WTC11 (cell line): ENCODE data around the gene MARS2.

ENCODE experiments used
- E2F4 ChIP-seq: sonication (generic); formaldehyde crosslinking; IDR thresholded peaks from 2 replicates; pipeline ENCODE4 v1.8.1; 2022; ENCODE audit warnings: low read depth, mild to moderate bottlenecking, moderate library complexity, missing genetic modification reagents, borderline replicate concordance
- ZNF263 ChIP-seq: sonication (generic); formaldehyde crosslinking; IDR thresholded peaks from 2 replicates; pipeline ENCODE4 v1.8.1; 2022; ENCODE audit warnings: low read depth, mild to moderate bottlenecking, moderate library complexity, missing genetic modification reagents
- TF ChIP-seq, protein P1 (sequence below): fragments of 200-600 bp; IDR thresholded peaks from 2 replicates; pipeline ENCODE4 v1.8.0; 2022; ENCODE audit warnings: antibody characterized with exemption

DNA sequence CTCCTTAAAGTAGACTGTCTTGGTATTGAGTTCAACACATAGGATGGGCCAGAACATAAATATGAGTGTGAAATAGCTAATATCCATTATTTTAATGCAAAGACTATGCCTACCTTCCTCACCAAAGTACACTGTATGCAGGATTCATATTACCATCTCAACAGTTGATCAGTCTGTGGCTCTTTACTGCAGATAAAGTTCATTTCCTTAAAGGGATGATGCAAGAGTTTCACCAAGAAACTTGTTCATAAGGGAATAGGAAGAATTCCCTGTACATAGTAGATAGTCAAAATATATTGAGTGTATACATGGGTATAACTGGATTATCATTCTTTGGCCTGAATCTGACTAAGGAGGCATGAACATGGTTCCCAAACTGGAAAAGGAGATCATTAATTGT is 35.0 kb downstream of the MARS2 start:
- TF ChIP-seq ZNF263 = no peak
- TF ChIP-seq, protein P1, sequence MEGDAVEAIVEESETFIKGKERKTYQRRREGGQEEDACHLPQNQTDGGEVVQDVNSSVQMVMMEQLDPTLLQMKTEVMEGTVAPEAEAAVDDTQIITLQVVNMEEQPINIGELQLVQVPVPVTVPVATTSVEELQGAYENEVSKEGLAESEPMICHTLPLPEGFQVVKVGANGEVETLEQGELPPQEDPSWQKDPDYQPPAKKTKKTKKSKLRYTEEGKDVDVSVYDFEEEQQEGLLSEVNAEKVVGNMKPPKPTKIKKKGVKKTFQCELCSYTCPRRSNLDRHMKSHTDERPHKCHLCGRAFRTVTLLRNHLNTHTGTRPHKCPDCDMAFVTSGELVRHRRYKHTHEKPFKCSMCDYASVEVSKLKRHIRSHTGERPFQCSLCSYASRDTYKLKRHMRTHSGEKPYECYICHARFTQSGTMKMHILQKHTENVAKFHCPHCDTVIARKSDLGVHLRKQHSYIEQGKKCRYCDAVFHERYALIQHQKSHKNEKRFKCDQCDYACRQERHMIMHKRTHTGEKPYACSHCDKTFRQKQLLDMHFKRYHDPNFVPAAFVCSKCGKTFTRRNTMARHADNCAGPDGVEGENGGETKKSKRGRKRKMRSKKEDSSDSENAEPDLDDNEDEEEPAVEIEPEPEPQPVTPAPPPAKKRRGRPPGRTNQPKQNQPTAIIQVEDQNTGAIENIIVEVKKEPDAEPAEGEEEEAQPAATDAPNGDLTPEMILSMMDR = no peak
- TF ChIP-seq E2F4 (CRISPR knock-in tag) = no peak
